ENCODE measurements around the gene TMEM176B.
"Not testable (repeated sequence)": the region's sequence is repeated elsewhere in the genome, so short reads cannot be mapped to it uniquely, and the experiment has no call there.

TMEM176B gene

GRCh38 chr7:150799156-150799555 lies 1.0 kb downstream of the TMEM176B start:
- DNase-seq: no peak
- intact Hi-C loops (cut with DNase I): no loop called here

GRCh38 chr7:150797661-150798060 lies 2.5 kb downstream of the TMEM176B start:
- DNase-seq: no peak
- intact Hi-C loops (cut with DNase I): no loop called here

GRCh38 chr7:150793569-150794238 lies 6.5 kb downstream of the TMEM176B start:
- intact Hi-C loops (cut with DNase I): no loop called here
- no peak for DNase-seq

GRCh38 chr7:150791746-150792452 lies 8.3 kb downstream of the TMEM176B start:
- intact Hi-C loops (cut with DNase I): no loop called here
- DNase-seq: no peak

GRCh38 chr7:150791304-150791703 lies 8.9 kb downstream of the TMEM176B start:
- intact Hi-C loops (cut with DNase I): no loop called here
- no peak for DNase-seq

GRCh38 chr7:150790416-150791075 lies 9.6 kb downstream of the TMEM176B start:
- DNase-seq: no peak
- intact Hi-C loops (cut with DNase I): no loop called here

- intact Hi-C loops (cut with DNase I): loop anchor here (10.0 kb wide), 2 partner anchors 86 to 206 kb away; partner anchors contain the start of gene NOS3
- DNase-seq: no peak
Observed at GRCh38 chr7:150788474-150789269, 11.5 kb downstream of the TMEM176B start.

- intact Hi-C loops (cut with DNase I): loop anchor here (10.0 kb wide), 2 partner anchors 87 to 207 kb away; partner anchors contain the start of gene NOS3
- DNase-seq: peak in 3 of 42 donors; percentile 13 to 31 (median 28)
Observed at GRCh38 chr7:150787321-150788281, 12.6 kb downstream of the TMEM176B start.

- intact Hi-C loops (cut with DNase I): loop anchor here (10.0 kb wide), 2 partner anchors 90 to 210 kb away; partner anchors contain the start of gene NOS3
- no peak for DNase-seq
Observed at GRCh38 chr7:150784954-150785353, 15.2 kb downstream of the TMEM176B start.

- DNase-seq: no peak
- intact Hi-C loops (cut with DNase I): loop anchor here (10.0 kb wide), 2 partner anchors 91 to 211 kb away; partner anchors contain the start of gene NOS3
Observed at GRCh38 chr7:150784120-150784736, 15.9 kb downstream of the TMEM176B start.

GRCh38 chr7:150781961-150782360 lies 18.2 kb downstream of the TMEM176B start:
- DNase-seq: no peak
- intact Hi-C loops (cut with DNase I): loop anchor here (10.0 kb wide), 2 partner anchors 93 to 213 kb away; partner anchors contain the start of gene NOS3

- intact Hi-C loops (cut with DNase I): loop anchor here (10.0 kb wide), 2 partner anchors 94 to 214 kb away; partner anchors contain the start of gene NOS3
- no peak for DNase-seq
Observed at GRCh38 chr7:150781103-150781502, 19.1 kb downstream of the TMEM176B start.

- intact Hi-C loops (cut with DNase I): loop anchor here (10.0 kb wide), 2 partner anchors 95 to 215 kb away; partner anchors contain the start of gene NOS3
- no peak for DNase-seq
Observed at GRCh38 chr7:150780292-150780691, 19.9 kb downstream of the TMEM176B start.

- intact Hi-C loops (cut with DNase I): no loop called here
- peak; percentile 69 to 94 (median 88) for DNase-seq
Observed at GRCh38 chr7:150778738-150779301, 21.3 kb downstream of the TMEM176B start.

- DNase-seq: no peak
- intact Hi-C loops (cut with DNase I): no loop called here
Observed at GRCh38 chr7:150778014-150778737, 22.0 kb downstream of the TMEM176B start.

- intact Hi-C loops (cut with DNase I): not testable (repeated sequence)
Observed at GRCh38 chr7:150774131-150774530, 26.0 kb downstream of the TMEM176B start.

More at GRCh38 chr7:150774131-150774530, 26.0 kb downstream of the TMEM176B start:
- not testable (repeated sequence) for DNase-seq

Data from head of caudate nucleus (tissue), 42 donors.